ENCODE measurements around the gene NHEJ1. TPM values are rescaled to one million over a fixed set of nuclear protein-coding genes. Genes with fewer than 3 reads are reported as not detected.

The NHEJ1 gene
- total RNA-seq, 4 donors from 2014 or later: 13.2 to 20.9 (median 18.4) TPM

DNA sequence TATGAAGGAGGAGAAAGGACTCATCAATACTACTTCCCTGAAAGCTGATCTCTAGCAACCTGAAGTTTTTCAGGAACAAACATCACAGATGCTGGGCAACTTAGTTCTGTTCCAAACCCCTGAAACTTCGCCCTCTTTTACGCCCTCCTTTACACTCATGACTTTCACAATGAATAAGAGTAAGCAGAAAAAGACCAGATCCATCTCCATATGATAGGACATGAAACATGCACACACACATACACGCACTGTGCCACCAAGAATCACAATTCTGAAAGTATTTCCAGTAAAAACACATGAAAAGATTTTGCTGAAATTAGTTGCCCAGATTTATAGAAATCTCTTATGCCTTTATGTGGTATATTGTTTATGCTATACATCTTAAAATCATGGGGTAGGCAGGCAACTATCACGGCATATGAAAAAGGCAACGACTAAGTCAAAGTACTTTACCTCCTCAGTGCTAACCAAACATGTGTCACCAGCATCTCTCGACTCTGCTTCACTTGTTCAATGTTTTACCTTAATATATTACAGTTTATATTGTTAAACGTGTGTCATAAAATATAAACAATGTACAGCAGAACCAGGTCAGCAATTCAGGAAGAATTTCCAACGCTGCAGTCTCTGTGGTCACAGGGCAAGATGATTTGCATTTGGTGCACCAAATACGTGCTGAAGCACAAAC is 47.8 kb downstream of the NHEJ1 start:
- TF ChIP-seq, protein P1, sequence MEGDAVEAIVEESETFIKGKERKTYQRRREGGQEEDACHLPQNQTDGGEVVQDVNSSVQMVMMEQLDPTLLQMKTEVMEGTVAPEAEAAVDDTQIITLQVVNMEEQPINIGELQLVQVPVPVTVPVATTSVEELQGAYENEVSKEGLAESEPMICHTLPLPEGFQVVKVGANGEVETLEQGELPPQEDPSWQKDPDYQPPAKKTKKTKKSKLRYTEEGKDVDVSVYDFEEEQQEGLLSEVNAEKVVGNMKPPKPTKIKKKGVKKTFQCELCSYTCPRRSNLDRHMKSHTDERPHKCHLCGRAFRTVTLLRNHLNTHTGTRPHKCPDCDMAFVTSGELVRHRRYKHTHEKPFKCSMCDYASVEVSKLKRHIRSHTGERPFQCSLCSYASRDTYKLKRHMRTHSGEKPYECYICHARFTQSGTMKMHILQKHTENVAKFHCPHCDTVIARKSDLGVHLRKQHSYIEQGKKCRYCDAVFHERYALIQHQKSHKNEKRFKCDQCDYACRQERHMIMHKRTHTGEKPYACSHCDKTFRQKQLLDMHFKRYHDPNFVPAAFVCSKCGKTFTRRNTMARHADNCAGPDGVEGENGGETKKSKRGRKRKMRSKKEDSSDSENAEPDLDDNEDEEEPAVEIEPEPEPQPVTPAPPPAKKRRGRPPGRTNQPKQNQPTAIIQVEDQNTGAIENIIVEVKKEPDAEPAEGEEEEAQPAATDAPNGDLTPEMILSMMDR (IDR thresholded peaks at IDR 0.05): no peak
- TF ChIP-seq POLR2A (IDR thresholded peaks at IDR 0.05): no peak
- no peak for DNase-seq (ENCODE audit: low spot score in 2 of 2)
- no peak overlapping the region for H3K4me3 ChIP-seq (ENCODE audit: low read depth, poor library complexity, severe bottlenecking)
- intact Hi-C loops (cut with DNase I; ENCODE audit: low total_unique reads): no loop called here
- WGBS, 2 donors: 84 to 87% methylated on average over 9 of the region's 9 CpGs

- 93 to 99% methylated on average over 2 of the region's 2 CpGs for WGBS, 2 donors
- DNase-seq (ENCODE audit: low spot score in 2 of 2): no peak
- H3K4me3 ChIP-seq (ENCODE audit: low read depth, poor library complexity, severe bottlenecking): no peak overlapping the region
- TF ChIP-seq, protein P1 (IDR thresholded peaks at IDR 0.05): no peak
- no peak for TF ChIP-seq POLR2A (IDR thresholded peaks at IDR 0.05)
- intact Hi-C loops (cut with DNase I; ENCODE audit: low total_unique reads): no loop called here
These were observed 48.6 kb downstream of the NHEJ1 start for GRCh38 chr2:219112062-219112406.

DNA sequence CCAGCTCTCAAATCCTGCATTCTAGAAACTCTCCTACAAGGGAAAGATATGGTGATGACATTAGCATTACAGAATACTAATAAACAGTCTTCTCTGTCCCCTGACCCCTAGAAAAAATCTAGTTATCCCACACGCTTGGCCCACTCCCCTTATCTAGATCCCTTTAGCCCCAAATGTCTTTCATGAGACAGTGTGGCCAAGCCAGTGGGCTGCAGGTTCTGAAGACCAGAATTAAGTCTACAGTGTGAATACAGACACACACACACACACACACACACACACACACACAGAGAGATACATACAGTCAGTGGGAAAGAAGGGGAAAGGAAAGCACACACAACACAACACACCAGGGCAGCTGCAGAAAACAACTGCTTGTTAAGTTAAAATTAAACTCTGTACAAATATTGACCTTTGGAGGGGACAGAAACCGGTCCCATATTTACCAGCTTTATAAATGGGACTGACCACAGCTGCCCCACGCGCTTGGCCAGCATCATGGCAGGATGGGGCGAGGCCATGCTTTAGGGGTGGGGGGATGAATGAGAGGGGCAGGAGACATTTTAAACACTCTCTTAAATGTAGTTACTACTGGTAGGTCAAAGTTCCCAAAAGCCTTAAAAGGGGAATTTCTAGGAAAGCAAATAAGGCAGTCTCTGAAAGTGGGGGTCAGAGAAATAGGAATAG is 49.1 kb downstream of the NHEJ1 start:
- 89 to 91% methylated on average over 5 of the region's 5 CpGs for WGBS, 2 donors
- TF ChIP-seq POLR2A (IDR thresholded peaks at IDR 0.05): no peak
- TF ChIP-seq, protein P1 (IDR thresholded peaks at IDR 0.05): peak in 1 of 3 donors; percentile 17
- intact Hi-C loops (cut with DNase I; ENCODE audit: low total_unique reads): no loop called here
- no peak for DNase-seq (ENCODE audit: low spot score in 2 of 2)
- no peak overlapping the region for H3K4me3 ChIP-seq (ENCODE audit: low read depth, poor library complexity, severe bottlenecking)

DNA sequence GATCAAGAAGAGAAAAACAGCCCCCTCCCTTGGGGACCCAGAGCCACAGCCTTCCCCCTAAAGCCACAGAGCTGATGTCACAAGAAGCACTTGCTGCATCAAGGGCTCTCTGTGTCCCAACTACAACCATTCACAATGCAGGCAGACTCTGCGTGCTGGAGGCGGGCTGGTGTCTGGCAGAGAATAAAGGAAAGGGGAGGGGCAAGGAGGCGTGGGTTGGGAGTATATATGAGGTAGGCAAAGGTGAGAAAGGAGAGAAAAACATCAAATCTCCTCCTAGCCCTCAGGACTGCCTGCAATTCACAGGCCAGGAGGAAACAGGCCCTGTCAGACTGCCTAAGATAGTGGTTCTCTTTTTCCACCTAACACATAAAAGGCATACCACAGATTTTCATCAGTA is 51.1 kb downstream of the NHEJ1 start:
- no peak for DNase-seq (ENCODE audit: low spot score in 2 of 2)
- TF ChIP-seq, protein P1 (IDR thresholded peaks at IDR 0.05): no peak
- TF ChIP-seq POLR2A (IDR thresholded peaks at IDR 0.05): no peak
- 62 to 80% methylated on average over 3 of the region's 3 CpGs for WGBS, 2 donors
- intact Hi-C loops (cut with DNase I; ENCODE audit: low total_unique reads): no loop called here
- no peak overlapping the region for H3K4me3 ChIP-seq (ENCODE audit: low read depth, poor library complexity, severe bottlenecking)

DNA sequence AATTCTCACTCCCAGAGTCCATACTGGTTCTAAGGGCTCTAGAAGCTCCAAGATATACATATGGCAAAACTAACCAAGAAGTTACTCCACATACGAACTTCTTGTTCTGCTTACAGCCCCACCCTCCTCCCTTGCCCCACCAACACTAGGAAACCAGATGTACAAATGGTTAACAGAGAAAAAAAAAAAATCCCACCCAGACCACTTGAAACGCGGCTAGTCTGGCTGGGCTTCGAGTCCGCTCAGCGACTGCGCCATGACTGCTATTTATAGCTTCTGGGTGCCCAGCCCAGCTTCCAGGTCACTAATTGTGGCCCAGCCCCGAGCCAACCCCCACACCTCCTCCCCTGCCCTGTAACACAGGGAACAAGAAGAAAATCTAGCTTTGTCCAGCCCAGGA is 52.9 kb downstream of the NHEJ1 start:
- WGBS, 2 donors: 55 to 56% methylated on average over 8 of the region's 8 CpGs
- no peak for DNase-seq (ENCODE audit: low spot score in 2 of 2)
- TF ChIP-seq, protein P1 (IDR thresholded peaks at IDR 0.05): no peak
- TF ChIP-seq POLR2A (IDR thresholded peaks at IDR 0.05): no peak
- no peak overlapping the region for H3K4me3 ChIP-seq (ENCODE audit: low read depth, poor library complexity, severe bottlenecking)
- intact Hi-C loops (cut with DNase I; ENCODE audit: low total_unique reads): no loop called here
